Measurements from ENCODE around the gene AKT3.
"Not testable (repeated sequence)": the region's sequence is repeated elsewhere in the genome, so short reads cannot be mapped to it uniquely, and the experiment has no call there.

AKT3 gene

DNA sequence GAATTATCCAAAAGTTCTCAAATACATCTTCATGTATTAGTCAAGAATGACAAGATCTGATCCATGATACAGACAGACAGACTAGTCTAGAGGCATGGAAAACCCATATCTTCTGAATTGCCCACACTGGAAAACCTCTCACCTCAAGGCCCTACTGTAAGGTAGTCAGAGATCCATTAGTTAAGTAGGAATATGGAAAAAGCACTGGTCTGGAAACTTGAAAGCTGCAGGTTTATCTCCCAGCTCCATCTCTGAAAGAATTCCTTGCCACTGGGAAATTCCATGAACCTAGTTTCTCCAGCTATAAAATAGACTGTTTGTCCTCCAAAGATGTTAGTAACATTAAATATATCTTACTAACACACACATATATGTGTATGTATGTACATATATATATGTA lies 169.2 kb downstream of the AKT3 start:
- DNase-seq, result no peak

DNA sequence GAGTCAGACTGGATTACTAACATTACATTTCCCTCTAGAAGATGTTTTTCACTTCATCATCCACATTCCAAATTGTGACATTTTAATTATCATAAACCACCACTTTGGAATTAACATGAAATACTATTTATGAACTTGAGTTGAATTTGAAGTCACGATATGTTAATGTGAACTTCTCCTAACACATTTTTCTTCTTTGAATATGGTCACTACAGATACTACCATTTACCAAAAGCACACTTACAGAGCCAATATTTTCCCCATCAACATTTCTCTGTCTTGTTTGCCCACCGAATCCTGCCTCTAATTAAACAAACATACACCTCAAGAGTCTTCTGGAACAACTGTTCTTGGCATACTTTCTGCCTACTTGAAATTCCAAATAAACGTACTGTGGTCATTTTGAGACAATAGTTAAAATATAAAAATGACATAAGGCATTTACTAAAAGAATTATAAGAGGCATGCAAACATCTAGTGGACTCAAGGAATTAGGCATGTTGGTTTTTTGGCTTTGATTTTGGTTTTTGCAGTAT lies 177.4 kb downstream of the AKT3 start:
- no peak for DNase-seq

DNA sequence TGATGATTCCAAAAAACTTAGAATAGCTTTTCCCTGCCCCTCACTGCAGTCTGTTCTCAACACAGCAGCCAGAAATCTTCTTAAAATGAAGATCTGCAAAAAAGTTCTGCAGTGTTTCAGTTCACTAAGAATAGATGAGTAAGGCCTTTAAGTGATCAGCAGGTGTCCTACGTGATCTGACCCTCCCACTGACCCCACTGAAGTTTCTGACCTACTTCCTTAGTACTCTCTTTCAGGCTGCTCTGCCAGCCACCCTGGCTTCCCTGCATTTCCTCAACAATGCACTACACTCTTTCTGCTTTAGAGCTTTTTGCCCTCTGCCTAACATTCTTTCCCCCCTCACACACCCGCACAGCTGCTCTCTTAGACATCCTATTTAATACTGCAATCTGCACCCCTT lies 182.5 kb downstream of the AKT3 start:
- DNase-seq, result no peak

DNA sequence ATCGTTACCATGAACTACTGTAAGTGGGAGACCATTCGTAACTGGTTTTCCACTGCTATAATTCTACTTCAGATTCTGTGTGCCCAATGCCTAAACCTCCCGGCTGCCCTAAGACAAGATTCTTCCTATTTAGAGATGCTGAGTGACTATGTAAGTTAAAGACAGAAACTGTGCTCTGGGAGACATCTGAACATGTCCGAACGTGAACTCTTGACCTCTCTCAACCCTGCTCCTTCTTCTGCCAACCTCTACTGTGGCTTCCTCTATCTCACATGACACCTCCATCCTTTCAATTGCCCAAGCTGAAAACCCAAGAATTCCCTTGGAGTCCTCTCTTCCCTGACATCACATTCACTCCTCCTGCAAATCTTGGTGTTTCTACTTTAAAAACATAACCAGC lies 182.9 kb downstream of the AKT3 start:
- DNase-seq, result no peak

DNA sequence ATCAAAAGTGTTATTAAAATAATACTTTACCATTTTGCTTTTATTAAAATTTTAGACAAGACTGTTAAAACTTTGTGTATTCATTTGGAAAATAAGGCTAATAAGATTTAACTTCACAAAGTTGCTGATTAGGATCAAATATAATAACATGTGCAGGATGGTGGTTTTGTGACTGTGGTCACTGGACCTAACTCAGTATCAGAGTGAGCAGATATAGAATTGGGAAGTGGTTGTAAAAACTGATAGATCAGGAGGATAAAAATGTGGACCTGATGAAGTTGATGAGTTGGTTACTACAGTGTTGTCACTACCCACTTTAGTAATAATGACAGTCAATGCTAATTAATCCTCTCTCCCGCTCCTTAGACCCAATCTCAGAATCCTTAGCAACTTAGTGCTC lies 186.4 kb downstream of the AKT3 start:
- DNase-seq, result no peak

DNA sequence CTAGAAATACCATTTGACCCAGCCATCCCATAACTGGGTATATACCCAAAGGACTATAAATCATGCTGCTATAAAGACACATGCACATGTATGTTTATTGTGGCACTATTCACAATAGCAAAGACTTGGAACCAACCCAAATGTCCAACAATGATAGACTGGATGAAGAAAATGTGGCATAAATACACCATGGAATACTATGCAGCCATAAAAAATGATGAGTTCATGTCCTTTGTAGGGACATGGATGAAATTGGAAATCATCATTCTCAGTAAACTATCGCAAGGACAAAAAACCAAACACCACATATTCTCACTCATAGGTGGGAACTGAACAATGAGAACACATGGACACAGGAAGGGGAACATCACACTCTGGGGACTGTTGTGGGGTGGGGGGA lies 187.9 kb downstream of the AKT3 start:
- not testable (repeated sequence) for DNase-seq

DNA sequence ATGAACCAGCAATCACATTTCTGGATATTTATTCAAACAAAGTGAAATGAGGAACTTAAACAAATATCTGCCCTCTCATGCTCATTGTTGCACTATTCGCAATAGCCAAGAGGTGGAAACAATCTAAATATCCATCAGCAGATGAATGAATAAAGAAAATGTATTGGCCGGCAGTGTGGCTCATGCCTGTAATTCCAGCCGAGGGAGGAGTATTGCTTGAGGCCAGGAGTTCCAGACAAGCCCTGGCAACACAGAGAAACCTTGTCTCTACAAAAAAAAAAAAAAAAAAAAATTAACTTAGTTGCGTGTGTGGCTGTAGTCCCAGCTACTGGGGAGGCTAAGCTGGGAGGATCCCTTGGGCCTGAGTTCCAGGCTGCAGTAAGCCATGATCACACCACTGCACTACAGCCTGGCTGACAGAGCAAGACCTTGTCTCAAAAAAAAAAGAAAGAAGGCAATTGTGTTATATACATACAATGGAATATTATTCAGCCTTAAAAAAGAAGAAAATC lies 191.4 kb downstream of the AKT3 start:
- DNase-seq, result no peak

DNA sequence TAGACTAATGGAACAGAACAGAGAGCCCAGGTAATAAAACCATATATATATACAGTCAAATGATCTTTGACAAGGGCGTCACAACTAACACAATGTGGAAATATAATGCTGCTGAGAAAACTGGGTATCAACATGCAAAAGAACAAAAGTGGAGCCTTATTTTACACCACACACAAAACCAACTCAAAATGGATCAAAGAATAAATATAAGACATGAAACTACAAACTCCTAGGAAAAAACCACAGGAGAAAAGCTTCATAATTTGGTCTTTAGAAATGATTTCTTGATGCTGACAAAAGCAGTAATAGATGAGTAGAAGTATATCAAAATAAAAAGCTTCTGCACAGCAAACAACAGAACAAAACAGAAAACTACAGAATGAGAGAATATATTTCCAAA lies 192.2 kb downstream of the AKT3 start:
- no peak for DNase-seq

DNA sequence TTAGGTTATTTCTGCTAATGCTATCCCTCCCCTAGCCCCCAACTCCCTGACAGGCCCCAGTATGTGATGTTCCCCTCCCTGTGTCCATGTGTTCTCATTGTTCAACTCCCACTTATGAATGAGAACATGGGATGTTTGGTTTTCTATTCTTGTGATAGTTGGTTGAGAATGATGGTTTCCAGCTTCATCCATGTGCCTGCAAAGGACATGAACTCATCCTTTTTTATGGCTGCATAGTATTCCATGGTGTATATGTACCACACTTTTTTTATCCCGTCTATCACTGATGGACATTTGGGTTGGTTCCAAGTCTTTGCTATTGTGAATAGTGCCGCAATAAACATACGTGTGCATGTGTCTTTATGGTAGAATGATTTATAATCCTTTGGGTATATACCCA lies 200.5 kb downstream of the AKT3 start:
- DNase-seq, result not testable (repeated sequence)

DNA sequence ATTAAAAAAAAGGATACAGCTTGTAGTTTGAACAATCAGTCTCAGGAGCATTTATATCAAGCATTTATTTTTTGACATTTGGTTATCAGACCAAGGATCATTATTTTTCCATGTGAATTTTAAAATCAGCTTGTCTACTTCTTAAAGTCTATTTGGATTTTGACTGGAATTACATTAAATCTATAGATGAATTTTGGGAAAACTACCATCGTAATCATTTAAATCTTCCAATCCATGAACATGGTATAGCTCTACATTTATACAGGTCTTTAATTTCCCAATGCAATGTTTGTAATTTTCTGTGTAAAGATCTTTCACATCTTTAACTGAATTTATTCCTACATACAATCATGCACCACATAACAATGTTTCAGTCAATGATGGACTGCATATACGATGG lies 203.2 kb downstream of the AKT3 start:
- no peak for DNase-seq

DNA sequence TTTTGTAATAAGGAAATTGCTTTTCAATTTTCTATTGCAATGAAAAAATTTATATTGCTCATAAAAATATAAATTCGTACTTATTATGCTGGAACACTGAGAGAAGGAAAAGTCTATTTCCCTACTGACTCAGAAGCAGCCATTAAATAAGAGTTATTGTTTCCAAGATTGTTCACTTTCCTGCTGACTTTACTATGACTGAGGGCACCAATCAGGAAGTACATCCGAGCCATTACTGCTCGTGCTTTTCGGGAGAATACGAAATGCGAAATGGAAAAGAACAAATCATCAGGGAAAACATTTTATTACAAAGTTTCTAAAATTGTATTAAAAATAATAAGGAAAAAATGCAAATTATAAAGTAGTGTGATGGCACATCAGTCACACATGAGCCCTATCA lies 204.8 kb downstream of the AKT3 start:
- no peak for DNase-seq

DNA sequence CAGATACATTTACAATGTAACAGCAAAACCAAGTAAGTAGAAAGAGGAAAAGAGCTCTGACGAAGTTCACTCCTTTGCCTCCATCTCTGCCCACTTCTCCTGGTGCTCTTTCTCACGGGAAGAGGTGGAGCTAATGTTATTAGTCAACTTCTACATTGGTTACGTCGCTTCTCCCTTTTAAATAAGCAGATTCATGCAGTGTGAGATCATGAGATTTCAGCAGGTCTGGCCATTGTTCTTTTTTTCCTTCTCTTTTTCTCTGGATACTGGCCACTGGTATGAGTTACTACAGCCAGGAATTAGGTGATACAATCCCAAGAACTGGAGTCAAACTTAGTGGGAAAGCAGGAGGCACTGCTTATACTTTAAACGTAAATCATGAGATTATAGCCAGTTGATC lies 207.1 kb downstream of the AKT3 start:
- no peak for DNase-seq

DNA sequence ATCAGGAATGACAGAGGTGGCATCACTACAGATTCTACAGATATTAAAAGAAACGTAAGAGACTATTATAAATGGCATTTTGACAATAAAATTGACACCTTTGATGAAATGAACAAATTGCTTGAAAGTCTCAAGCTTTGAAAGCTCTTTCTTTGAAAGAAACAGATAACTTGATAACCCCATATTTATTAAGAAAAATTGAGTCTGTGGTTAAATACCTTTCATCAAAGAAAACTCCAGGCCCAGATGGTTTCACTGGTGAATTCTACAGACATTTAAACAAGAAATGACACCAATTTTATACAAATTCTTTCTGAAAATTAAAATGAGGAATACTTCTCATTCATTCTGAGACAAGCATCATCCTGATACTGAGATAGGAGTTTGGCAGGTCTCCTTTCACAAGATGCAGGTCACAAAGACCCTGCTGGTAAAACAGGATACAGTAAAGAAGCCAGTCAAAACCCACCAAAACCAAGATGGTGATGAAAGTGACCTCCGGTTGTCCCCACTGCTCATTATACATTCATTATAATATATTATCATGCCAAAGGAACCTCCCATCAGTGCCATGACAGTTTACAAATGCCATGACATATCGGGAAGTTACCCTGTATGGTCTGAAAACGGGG lies 210.9 kb downstream of the AKT3 start:
- no peak for DNase-seq

DNA sequence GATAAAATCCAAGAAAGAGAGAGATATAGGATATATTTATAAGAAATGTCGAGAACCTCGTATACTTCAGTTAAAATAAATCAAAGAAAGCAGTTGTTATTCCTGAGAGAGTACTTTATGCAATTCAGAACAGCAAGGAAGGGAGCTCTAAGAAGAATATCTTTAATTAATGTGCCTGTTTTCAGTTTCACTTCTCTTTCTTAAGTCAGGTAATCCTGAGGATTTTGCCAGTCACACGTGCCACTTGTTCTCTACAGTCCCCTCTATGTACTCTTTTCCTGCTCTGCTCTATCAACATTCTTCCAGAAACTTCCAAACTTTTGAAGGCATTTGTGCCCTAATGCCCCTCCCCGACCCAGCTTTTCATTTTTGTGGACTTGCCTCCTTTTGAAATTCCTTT lies 211.9 kb downstream of the AKT3 start:
- DNase-seq, result no peak

DNA sequence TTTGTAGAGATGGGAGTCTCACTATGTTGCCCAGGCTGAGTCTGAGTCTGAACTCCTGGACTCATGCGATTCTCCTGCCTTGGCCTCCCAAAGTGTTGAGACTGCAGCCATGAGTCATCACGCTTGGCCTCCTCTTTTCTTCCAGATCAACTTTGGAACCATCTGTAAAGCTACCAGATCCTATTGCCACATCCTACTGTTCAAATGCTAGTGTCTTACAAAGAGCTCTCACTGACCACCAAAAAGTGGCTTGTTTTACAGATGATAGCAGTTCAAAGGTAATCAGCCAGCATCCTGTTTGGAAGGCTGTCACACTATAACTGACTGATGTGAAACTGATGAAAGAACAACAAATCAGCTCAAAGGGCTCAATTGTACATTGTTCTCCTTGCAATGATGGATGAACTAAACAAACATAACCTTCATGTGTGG lies 221.6 kb downstream of the AKT3 start:
- DNase-seq, result no peak

DNA sequence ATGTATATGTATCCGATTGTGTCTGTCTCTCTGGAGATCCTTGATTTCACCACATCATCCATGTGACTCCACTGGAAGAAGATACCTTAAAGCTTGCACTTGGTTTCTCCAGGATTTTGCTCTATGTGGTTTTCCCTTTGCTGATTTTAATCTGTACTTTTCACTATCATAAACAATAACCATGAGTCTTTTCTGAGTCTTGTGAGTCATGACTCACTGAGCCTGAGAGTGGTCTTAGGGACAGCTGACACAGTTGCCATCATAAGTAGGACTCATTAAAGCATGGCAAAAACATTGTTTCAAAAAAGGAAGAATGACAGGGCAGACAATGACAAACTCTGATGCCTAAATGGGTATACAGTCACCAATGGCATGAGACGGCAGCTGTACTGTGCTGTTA lies 226.2 kb downstream of the AKT3 start:
- DNase-seq, result no peak

DNA sequence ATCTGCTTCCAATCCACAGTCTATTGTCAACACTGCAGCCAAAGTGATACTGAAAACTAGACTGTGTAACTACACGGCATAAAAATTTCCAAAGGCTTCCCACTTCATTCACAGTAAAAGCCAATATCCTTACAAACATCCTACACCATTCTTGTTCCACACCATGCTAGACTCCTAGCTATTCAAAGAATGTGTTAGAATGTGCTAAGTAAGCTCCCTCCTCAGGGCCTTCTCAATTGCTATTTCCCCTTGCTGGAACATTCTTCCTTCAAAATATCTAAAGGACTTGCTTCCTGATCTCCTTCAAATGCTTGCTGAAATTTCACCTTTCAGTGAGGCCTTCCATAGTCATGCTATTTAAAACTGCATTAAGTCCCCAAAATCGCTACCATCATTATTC lies 228.1 kb downstream of the AKT3 start:
- no peak for DNase-seq

DNA sequence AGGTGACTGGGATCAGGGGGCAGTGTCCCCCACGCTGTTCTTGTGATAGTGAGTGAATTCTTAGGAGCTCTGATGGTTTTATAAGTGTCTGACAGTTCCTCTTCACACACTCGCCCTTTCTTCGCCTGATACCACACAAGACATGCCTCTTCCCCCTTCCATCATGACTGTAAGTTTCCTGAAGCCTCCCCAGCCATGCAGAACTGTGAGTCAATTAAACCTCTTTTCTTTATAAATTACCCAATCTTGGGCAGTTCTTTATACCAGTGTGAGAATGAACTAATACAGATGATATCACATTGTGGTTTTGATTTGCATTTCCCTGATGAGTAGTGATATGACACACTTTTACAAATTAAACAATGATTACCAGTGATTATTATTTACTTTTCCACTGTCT lies 229.9 kb downstream of the AKT3 start:
- no peak for DNase-seq

DNA sequence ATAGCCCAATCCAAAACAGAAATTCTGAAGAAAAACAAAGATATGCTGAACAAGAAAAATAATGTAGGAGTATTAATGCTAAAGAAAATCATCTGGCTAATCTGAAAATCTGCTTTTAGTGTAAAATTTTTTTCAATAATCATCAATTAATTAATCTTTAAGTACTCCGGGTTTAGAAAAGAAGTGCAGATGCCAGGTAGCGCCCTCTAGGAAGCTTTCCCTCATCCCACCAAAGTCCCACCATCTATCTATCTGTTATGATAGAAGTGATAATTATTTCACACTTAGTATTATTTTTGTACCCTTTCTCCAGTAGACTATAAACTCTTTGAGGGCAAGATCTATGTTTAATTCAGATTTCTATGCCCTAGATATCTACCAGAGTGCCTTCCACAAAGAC lies 240.3 kb downstream of the AKT3 start:
- no peak for DNase-seq

DNA sequence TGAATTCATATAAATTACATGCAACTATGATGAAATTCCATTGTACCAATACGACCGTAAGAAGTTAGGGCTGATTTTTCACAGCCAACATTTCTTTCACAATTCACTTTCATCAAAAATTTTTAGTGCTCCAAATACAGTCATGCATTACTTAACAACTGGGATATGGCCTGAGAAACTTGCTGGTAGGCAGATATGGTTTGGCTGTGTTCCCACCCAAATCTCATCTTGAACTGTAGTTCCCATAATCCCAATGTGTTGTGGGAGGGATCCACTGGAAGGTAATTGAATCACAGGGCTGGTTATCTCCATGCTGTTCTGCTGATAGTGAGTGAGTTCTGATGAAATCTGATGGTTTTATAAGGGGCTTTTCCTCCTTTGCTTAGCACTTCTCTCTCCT lies 244.4 kb downstream of the AKT3 start:
- no peak for DNase-seq

DNA sequence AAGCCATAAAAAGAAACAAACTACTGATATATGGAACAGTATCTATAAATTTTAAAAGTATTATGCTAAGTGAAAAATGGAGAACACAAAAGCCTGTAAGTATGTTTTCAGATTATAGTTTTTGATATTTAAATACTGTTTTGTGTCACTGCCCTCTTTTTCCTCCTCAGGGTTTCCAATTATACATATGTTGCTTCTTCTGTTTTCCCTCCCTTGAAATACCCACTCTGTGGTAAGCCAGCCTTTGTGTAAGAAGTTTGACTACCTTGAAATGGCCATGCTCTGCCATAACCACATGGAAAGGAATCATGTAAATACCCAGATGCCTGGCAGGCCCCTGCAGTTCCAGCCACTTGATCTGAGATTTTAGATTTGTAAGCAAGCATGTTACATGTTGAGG lies 248.3 kb downstream of the AKT3 start:
- no peak for DNase-seq

DNA sequence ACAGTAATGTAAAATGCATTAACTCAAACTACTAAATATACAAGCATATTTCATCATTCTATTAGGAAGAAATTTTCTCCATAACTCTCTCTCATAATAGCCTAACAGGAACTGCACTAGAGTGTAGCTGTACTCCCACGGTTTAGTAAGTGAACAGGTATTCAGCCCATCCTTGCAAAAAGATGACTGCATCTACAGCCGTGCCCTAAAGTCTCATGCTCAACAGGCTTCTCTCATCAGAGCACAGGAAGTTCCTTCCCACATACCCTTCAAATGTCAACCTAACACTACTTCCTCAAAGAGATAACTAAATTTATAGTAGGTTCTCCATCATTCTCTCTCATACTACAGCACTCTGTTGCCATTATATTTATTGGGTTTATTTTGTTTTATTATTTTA lies 251.6 kb downstream of the AKT3 start:
- no peak for DNase-seq

DNA sequence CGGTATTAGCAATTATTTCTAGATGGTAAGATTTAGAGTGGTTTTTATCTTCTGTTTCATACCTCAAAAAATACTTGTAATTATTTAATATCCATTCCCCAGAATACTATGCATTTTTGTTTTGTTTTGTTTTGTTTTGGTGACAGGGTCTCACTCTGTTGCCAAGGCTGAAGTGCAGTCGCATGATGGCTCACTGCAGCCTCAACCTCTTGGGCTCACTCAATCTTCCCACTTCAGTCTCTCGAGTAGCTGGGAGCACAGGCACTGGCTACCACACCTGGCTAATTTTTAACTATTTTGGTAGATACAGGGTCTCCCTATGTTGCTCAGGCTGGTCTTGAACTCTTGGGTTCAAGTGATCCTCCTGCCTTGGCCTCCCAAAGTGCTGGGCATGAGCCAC lies 252.7 kb downstream of the AKT3 start:
- no peak for DNase-seq

DNA sequence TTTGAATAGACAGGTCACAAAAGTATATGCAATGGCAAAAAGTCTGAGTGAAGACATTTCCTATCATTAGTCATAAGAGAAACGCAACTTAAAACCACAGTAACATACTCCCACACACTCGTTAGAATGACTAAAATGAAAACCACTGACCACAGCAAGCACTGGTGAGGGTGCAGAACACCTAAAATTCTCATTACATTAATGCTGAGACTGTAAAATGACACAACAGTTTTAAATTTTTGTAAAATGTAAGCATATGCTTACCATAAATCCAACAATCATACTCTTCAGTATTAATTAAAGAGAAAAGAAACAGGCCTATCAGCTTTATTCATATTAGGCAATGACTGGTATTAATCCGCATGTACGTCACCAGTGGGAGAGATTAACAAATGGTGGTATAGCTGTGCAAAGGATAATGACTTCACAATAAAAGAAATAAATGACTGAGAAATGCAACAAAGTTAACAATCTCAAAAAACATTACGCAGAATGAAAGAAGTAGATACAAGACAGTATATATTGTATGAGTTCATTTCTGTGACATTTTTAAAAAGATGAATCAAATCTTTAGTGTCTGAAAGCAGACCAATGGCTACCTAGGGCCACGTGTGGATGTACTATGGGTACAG lies 253.5 kb downstream of the AKT3 start:
- no peak for DNase-seq

Measured in DMS153 (cell line).